ENCODE data around the gene ARPC4.

DNA sequence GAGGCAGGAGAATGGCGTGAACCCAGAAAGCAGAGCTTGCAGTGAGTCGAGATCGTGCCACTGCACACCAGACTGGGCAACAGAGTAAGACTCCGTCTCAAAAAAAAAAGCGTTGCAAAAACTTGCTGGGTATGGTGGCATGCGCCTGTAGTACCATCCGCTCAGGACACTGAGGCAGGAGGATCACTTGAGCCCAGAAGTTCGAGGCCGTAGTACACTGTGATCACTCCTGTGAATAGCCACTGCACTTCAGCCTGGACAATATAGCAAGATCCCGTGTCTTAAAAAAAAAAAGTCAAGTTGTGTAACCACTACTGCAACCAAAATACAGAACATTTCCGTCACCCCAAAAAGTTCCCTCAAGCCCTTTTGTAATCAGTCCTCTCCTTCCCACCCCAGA, 1.5 kb downstream of the ARPC4 start:
- TF ChIP-seq, protein P1, sequence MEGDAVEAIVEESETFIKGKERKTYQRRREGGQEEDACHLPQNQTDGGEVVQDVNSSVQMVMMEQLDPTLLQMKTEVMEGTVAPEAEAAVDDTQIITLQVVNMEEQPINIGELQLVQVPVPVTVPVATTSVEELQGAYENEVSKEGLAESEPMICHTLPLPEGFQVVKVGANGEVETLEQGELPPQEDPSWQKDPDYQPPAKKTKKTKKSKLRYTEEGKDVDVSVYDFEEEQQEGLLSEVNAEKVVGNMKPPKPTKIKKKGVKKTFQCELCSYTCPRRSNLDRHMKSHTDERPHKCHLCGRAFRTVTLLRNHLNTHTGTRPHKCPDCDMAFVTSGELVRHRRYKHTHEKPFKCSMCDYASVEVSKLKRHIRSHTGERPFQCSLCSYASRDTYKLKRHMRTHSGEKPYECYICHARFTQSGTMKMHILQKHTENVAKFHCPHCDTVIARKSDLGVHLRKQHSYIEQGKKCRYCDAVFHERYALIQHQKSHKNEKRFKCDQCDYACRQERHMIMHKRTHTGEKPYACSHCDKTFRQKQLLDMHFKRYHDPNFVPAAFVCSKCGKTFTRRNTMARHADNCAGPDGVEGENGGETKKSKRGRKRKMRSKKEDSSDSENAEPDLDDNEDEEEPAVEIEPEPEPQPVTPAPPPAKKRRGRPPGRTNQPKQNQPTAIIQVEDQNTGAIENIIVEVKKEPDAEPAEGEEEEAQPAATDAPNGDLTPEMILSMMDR (conservative IDR thresholded peaks at IDR 0.05; ENCODE audit: low read depth, low read length) = no peak
- no peak for TF ChIP-seq EZH2 (IDR thresholded peaks at IDR 0.05; ENCODE audit: borderline replicate concordance, low read depth, low read length, poor library complexity, severe bottlenecking)

All from A673 (cell line).